GOT3 (cell line): Measurements from ENCODE around the gene FSIP1.

Experiments
- DNase-seq: peaks from one replicate; lab custom pipeline; 2025; ENCODE audit warnings: mixed read lengths; lab: John Stamatoyannopoulos, UW

FSIP1 gene

GRCh38 chr15:39792025-39792843, 9.6 kb upstream of the FSIP1 start:
- DNase-seq, result no peak

- no peak for DNase-seq
These were observed 7.1 kb upstream of the FSIP1 start for GRCh38 chr15:39789736-39790135.

GRCh38 chr15:39788800-39789565, 6.3 kb upstream of the FSIP1 start:
- DNase-seq, result no peak

- no peak for DNase-seq
These were observed 5.5 kb upstream of the FSIP1 start for GRCh38 chr15:39788108-39788507.

- DNase-seq, result no peak
These were observed 4.8 kb upstream of the FSIP1 start for GRCh38 chr15:39787479-39787878.

- no peak for DNase-seq
These were observed 3.9 kb upstream of the FSIP1 start for GRCh38 chr15:39786447-39787056.

GRCh38 chr15:39785841-39786240, 3.2 kb upstream of the FSIP1 start:
- DNase-seq, result no peak

GRCh38 chr15:39785139-39785538, 2.5 kb upstream of the FSIP1 start:
- no peak for DNase-seq

GRCh38 chr15:39784638-39785037, 2.0 kb upstream of the FSIP1 start:
- no peak for DNase-seq

- no peak for DNase-seq
These were observed 1.5 kb upstream of the FSIP1 start for GRCh38 chr15:39784125-39784524.

- DNase-seq, result no peak
These were observed 691 bp upstream of the FSIP1 start for GRCh38 chr15:39783244-39783820.

GRCh38 chr15:39781967-39782302, 706 bp downstream of the FSIP1 start:
- DNase-seq, result no peak

GRCh38 chr15:39781147-39781966, 1.3 kb downstream of the FSIP1 start:
- no peak for DNase-seq

- DNase-seq, result no peak
These were observed 4.6 kb downstream of the FSIP1 start for GRCh38 chr15:39778021-39778420.

- no peak for DNase-seq
These were observed 5.1 kb downstream of the FSIP1 start for GRCh38 chr15:39777496-39777895.

GRCh38 chr15:39776068-39776467, 6.6 kb downstream of the FSIP1 start:
- DNase-seq, result no peak

- no peak for DNase-seq
These were observed 7.9 kb downstream of the FSIP1 start for GRCh38 chr15:39774688-39775267.

GRCh38 chr15:39770748-39771689, 11.6 kb downstream of the FSIP1 start:
- peak; percentile 8 for DNase-seq

- no peak for DNase-seq
These were observed 14.7 kb downstream of the FSIP1 start for GRCh38 chr15:39767921-39768320.

GRCh38 chr15:39761006-39761405, 21.6 kb downstream of the FSIP1 start:
- no peak for DNase-seq
